Activated CD4-positive, CD25-positive, alpha-beta regulatory T cell (primary cell): ENCODE measurements around the gene SCCPDH.

Experiments used
- DNase-seq, 4 experiments: peaks; one replicate each; lab custom pipeline; 2025; lab: John Stamatoyannopoulos, UW

The SCCPDH gene

GRCh38 chr1:246786606-246787238, 62.5 kb downstream of the SCCPDH start:
- DNase-seq, result no peak

DNA sequence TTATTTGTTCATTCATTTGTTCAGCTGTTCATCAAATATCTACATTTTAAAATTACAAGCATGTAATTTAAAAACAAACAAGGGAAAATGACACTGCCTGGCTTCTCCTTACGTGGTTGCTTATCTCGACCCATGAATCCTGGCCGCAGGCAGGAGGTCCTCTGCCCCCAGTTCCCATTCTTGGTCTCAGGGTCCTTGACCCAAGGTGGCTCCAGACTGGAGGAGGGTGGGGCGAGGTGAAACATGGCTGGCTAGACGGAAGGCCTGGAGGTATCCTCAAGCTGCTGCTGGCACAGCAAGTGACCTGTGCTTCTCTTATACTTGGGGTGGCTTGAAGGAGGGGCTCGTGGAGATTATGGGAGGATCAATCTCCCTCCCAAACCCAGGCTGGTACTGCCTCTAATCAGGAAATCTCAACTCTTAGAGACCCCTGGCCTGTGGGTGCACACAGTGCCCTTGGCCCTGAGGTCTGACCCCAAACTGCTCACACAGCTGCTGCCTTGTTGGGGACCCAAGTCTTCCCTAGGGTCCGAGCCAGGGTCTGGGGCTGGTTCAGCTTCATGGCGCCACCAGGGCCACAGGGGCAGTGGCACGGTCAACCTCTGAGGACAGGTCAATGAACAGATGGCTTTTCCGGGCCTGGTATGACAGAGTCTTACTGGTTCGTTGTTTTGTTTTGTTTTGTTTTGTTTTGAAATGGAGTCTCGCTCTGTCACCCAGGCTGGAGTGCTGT, 63.7 kb downstream of the SCCPDH start:
- DNase-seq, result no peak

DNA sequence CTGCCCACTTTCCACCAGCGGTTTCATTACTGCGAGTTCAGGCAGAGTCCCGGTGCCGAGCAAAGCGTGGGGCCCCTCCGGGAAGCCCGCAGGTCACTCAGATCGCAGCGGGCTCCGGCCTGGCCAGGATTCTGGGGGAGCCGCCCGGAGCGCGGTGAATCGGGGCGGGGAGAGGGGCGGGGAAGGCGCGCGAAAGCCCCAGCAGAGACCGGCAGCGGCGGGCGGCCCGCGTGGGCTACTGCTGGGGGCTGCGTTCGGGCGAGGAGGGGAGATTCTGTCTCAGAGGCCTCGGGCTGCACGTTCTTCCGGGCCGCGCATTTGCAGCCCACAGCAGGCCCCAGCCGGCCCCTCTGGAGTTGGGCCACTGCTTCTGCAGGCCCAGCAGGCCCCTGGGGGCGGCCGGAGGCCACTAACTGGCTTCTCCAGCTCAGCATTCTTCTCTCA, 64.7 kb downstream of the SCCPDH start:
- DNase-seq, result no peak

- DNase-seq, result no peak
Observed at GRCh38 chr1:246789454-246790339, 65.5 kb downstream of the SCCPDH start.

- no peak for DNase-seq
Observed at GRCh38 chr1:246790364-246790763, 66.2 kb downstream of the SCCPDH start.

GRCh38 chr1:246790833-246791232, 66.6 kb downstream of the SCCPDH start:
- no peak for DNase-seq

DNA sequence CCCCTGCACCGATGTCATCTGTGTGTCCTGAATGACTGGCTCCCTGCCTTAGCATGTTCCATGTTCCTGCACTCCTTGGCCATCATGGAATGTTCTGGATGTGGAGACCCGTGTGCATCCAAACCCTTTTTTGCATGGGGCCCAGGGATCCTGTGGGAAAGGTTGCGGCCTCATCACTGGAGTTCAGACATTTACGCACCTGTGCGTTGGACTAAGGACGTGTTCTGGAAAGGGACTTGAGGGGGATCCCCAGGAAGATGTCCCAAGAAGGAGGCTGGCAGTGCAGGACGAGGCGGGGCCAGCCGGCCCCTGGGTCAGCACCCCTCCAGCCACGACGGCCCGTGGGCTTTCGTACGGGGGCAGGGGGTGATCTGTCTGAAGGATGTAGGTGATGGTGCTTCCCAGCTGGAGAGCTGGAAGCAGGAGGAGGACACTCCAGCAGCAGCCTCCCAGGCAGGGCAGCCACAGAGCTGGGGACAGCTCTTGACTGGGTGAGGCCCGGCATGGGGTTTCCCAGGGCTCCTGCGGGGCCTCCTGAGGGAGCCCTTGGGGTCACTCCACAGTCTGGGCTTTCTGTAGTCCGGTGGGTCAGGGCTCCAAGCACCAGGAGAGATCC, 67.2 kb downstream of the SCCPDH start:
- no peak for DNase-seq

DNA sequence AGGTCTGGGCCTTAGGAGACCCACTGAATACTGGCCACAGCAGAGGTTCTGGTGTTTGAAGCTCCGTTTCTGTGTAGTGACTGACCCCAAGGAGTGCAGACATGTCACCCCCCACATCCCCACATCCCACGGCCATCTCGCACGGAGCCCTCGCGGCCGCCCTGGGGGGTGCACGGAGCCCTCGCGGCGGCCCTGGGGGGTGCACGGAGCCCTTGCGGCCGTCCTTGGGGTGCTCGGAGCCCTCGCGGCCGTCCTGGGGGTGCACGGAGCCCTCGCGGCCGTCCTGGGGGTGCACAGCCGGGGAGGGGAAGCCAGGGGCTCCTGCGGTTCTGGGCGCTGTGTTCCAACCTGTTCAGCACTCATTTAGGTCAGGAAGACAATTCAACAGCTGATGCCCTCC, 68.4 kb downstream of the SCCPDH start:
- no peak for DNase-seq

- no peak for DNase-seq
Observed at GRCh38 chr1:246793356-246793896, 69.2 kb downstream of the SCCPDH start.

DNA sequence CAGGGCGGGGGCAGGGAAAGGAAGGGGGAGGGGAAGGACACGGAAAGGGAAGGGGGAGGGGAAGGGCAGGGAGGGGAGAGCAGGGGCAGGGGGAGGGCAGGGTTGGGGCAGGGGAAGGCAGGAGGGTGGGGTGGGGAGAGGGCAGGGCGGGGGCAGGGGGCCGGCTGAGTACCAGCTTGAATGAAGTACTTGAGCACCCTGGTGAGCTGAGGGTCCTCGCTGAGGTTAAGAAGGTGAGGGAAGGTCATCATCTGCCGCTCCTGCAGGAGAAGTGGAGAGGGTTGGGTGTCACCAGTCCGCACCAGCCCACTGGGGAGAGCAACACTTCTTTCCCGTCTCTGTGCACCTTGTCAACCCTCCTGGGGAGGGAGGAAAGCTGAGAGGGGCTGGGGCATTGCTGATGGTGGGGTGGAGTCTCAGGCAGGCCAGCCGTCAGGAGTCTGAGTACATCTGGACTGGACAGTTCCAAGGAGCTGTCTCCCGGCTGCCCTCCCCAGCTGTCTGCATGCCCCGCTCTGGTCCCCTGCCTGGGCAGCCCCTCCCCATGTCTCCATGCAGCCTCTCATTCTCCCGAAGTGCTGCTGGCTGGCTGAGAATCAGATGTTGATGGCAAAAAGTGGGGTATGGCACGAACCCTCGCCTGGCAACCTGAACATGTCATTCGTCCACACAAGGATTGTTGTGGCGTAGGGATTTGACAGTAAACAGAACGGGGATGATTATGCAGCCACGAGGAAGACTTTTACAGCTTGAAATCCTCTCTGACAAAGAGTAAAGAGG, 70.0 kb downstream of the SCCPDH start:
- no peak for DNase-seq

- no peak for DNase-seq
Observed at GRCh38 chr1:246794828-246795671, 70.8 kb downstream of the SCCPDH start.

DNA sequence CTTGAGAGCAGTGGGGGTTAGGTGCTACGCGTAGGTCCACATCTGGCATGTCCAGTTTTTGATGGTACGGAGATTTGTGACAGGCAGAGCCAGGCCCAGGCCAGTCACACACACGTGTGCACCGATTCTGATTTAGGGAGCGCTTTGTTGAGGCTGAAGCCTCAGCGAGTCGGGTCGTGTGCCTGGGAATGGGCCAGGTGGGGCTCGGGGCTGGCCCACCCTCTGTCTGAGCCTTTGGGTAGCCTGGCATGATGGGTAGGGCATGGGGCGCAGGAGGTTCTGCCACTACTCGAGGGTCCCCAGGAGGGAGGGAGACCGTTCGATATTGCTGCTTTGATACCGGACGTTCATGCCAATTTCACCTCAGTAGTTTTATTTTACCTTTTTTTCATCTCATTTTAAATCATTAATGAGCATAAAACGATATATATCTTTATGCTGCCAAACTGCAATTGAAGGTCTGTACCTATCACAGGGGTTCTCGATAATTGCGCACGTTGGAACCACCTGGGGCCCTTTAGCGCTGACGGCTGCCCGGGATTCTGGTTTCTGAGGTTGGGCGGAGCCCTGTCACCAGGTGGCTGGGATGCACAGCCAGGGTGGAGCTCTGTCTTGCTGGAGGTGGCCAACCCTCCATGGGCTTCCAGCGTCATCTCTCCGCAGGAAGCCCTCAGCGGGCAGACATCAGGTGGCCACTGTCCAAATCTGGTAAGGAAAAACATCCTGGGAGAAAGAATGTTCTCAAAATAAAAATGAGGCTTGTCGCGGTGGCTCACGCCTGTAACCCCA, 71.9 kb downstream of the SCCPDH start:
- no peak for DNase-seq

DNA sequence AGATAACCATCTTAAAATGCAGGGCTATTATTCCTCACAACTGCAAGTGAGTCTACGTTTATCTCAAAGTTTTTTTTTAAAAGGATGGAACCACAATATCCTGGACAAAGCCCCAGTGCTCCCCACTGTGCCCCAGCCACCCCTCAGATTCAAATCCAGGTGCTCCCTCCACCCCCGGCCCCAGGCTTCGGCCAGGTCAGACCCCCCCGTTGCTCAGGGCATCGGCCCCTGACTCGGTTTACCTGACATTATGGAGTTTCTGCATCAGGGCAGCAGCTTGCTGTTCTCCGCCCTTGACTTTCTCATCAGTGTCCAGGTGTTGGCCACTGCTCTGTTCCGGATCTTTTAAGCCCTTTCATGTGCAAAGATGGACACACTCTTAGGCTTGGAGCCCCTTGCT, 72.9 kb downstream of the SCCPDH start:
- DNase-seq, result no peak

DNA sequence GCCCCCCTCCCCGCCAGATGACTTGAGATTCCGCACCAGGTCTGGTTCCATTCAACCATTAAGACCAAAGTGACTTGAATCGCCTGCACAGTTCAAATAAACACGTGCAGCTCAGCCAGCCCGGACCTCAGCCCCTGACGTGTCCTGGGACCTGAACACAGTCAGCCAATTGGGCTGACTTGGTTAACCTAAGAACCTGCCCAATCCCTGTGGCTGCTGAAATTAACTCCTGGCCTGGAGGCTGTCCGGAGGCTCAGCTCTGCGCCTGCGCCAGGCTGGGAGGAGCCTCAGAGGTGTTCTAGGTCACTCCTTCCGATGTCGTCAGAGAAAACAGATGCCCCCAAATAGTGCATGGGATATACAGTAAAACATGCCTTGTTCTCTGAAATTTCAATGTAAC, 73.4 kb downstream of the SCCPDH start:
- DNase-seq, result no peak

DNA sequence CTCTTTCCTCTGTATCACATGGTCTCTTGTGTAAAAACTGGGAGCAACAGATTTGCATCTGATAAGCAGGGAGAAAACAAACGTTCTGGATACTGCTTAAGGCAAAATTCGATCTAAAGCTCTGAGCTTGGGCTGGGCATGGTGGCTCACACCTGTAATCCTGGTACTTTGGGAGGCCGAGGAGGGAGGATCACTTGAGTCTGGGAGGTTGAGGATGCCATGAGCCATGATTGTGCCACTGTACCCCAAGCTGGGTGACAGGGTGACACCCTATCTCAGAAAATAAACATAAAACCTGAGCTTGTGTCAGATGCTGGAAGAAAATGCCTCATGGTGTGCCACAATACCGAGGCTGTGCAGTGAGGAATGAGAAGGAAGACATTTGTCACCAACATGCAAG, 73.9 kb downstream of the SCCPDH start:
- no peak for DNase-seq

- DNase-seq, result no peak
Observed at GRCh38 chr1:246798606-246799496, 74.6 kb downstream of the SCCPDH start.

DNA sequence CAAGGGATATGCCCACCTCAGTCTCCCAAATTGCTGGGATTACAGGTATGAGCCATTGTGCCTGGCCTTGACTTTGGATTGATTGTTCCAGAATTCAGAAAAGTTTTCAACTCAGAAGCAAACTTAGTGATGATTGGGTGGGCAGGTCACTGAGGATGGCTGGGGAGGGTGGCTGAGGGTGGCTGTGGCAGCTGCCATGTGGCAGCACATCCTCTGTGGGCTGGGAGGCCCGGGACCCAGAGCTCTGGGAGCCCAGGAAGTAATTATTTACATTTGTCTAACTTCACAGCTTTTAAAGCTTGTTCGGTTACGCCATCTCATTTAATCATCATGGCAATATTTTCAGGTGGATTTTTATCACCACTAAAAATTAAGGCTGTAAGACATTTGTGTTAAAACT, 76.1 kb downstream of the SCCPDH start:
- no peak for DNase-seq

DNA sequence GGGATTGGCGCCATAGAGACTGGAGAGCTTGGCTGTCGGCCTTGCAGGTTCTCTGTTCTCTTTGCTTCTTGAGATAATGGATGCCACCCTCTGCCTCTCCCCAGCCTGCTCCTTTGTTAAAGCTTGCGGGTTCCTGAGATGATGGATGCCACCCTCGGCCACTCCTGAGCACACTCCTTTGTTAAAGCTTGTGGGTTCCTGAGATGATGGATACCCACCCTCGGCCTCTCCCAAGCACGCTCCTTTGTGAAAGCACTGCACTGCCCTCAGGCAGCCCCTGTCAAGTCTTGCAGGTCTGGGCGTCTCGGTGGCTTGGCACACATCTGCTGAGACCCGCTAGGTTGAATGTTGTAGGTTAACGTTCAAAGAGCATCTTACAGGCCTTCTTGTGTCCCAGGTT, 76.5 kb downstream of the SCCPDH start:
- DNase-seq, result no peak
